RCC 7860 (cell line): ENCODE results near the gene PPA2.
"Not testable (repeated sequence)": the region's sequence is repeated elsewhere in the genome, so short reads cannot be mapped to it uniquely, and the experiment has no call there.

Experiments
- DNase-seq: peaks from one replicate; pipeline ENCODE4 v3.0.0-alpha.2; 2015; ENCODE audit warnings: low spot score
- FAIRE-seq: peaks from 2 replicates; lab custom pipeline; 2012; peaks lifted over from hg19 to GRCh38; lab: Jason Lieb, UNC

PPA2 gene

DNA sequence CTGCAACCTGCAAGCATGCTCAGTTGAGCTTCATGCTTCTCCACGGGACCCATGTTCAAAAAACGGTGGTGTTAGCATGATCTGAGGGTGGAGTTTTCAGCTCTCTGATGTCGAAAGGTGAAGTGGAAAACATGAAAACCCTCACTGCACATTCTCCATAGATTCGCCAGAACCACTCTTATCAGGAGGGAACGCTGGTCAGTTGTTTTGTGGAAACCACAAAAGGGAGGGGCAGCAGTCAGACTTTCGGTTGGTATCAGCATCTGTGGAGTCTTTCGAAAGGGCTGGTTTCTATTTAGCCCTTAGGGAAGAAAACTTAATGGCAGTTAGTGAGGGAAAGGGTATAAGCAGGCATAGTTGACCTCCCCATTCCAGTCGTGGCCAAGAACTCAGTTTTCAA lies 12.6 kb downstream of the PPA2 start:
- FAIRE-seq: no peak

DNA sequence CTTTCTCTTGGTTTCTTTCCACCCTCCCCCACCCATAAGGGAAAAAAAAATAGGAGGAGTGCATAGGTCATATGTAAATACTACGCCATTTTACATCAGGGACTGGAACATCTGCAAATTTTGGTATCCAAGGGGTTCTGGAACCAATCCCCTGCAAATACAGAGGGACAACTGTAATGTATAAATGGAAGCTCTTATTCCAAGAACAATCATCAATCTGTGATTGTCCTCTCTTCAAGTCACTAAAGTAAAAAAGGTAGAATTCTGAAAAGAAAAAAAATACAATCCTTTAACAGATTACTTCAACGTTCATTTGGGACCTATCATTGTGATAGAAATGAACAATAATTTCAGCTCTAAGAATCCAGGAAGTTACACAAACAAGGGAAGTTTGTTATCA lies 13.6 kb downstream of the PPA2 start:
- no peak for FAIRE-seq
- no peak for DNase-seq

More for the DNA sequence above, 12.6 kb downstream of the PPA2 start:
- no peak for DNase-seq

DNA sequence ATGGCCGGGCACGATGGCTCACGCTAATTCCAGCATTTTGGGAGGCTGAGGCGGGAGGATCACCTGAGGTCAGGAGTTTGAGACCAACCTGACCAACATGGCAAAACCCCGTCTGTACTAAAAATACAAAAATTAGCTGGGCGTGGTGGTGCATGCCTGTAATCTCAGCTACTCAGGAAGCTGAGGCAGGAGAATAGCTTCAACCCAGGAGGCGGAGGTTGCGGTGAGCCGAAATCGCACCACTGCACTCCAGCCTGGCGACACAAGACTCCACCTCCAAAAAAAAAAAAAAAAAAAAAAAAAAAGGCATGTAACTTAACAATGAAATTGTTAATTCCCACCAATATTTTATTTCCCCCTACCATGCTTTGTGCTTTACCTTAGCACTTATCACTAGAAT lies 15.3 kb downstream of the PPA2 start:
- not testable (repeated sequence) for DNase-seq, FAIRE-seq

DNA sequence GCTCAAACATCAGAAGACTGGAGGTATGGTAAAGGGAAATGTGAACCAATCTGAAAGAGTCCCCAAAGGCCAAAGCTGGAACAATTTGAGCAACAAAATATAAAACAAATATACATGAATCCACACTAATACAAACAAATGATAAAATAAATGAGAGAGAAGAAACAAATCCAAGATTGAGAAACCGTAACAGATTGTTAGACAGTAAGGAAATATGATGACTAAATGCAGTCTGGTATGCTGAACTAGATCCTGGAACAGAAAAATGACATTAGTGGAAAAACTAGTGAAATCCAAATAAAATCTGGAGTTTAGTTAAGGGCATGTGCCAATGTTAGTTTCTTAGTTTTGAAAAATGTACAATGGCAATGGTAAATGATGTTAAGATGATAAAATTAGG lies 15.9 kb downstream of the PPA2 start:
- DNase-seq (no peak), FAIRE-seq (no peak)

DNA sequence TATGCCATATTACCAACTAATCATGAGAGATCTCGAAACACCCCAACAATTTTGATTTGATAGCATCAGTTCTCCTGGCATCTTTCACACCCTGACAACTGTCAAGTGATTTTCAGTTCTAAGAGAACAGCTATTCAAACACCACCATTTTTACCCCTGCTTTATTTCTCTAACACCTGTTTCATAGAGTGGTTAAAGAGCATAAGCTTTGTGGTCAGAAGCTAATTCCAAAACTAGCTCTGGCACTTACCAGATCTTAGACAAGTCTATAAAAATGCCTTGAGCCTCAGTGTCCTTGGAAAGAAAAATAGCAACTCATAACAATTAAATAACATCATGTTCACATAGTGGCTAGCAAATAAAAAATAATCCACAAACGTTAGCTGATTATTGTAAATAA lies 17.9 kb downstream of the PPA2 start:
- FAIRE-seq (no peak), DNase-seq (no peak)

DNA sequence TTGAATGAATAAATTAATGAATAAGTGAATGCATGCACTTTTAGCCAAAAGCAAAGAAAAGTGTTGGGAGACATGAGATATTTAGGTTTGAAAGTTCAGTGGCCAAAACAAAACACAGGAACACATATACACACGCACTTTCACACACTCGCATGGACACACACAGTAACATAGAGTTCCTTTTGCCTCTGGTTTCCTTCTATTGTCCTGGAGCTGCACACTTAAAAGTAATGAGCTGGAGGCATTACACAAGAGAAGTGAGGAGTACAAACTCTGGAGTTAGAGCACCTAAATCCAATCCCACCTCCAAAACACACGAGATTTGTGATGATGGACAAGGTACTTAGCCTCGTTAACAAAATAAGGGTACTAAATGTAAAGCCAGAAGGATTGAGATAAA lies 18.7 kb downstream of the PPA2 start:
- no peak for FAIRE-seq
- DNase-seq: no peak

GRCh38 chr4:105453550-105454205 lies 20.2 kb downstream of the PPA2 start:
- DNase-seq (no peak), FAIRE-seq (no peak)

DNA sequence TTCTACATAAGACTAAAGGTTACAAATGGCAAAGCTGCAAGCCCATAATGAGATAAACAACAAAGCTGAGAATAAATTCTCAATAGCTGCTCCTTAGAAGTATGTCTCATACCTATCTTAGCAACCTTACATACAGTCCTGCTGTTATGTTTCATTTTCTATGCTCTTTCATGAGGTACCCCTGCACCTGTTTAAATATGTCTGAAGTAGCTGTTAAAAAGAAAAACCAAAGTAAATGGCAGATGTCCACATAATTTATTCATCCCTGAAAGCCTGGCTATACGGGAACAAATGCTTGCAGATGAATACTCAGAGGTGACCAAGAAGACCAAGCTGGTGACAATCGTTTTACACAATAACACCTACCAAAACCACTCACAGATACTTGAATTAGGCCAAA lies 22.5 kb downstream of the PPA2 start:
- FAIRE-seq (no peak), DNase-seq (no peak)

DNA sequence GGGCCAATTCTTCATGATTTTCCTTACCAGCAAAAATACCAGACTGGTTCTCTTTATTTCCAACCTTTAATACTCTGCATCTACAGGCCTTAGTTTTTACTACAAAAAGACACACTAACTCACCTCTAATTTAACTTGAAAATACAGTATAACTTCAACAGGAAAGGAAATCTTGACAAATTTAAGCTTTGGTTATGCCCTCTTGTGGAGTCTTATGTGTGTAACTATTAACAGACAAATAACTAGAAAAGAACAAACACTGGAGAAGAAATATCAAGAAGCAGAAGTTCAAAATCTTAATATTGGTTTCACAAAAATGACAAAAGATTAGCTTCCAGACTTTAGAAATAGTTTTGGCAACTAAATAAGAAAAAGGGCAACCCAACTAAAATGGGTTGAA lies 33.0 kb downstream of the PPA2 start:
- FAIRE-seq: no peak

DNA sequence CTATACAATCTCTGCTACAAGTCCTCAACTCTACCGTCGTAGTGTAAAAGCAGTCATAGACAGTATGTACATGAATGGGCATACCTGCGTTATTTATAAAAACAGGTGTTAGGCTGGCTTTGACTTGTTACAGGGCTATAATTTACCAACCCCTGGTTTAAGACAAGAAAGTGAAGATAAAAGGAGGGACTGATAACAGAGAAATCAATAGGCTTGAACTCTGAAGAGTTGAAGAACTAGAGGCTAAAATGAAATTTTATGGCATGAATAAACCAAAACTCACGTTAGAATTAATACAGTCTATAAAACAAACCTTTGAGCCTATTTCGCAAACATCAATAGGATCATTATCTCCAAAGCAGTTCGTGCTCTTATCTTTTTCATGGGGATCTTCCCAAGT lies 36.2 kb downstream of the PPA2 start:
- FAIRE-seq: no peak
- no peak for DNase-seq

More for the DNA sequence above, 33.0 kb downstream of the PPA2 start:
- no peak for DNase-seq

DNA sequence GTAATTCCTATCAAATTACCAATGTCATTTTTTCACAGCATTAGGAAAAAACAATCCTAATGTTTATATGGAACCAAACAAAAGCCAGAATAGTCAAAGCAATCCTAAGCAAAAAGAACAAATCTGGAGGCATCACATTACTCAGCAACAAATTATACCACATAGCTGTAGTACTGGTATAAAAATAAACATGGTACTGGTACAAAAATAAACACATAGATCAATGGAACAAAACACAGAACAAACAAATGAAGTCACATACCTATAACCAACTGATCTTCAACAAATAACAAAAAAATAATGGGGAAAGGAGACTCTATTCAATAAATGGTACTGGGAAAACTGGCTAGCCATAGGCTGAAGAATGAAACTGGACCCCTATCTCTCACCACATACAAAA lies 37.4 kb downstream of the PPA2 start:
- DNase-seq: no peak
- no peak for FAIRE-seq

GRCh38 chr4:105434940-105435339 lies 38.9 kb downstream of the PPA2 start:
- DNase-seq (no peak), FAIRE-seq (no peak)

- DNase-seq: no peak
- FAIRE-seq: no peak
Measured at GRCh38 chr4:105433421-105433820, 40.4 kb downstream of the PPA2 start.

- DNase-seq: no peak
- no peak for FAIRE-seq
Measured at GRCh38 chr4:105432438-105432837, 41.4 kb downstream of the PPA2 start.

DNA sequence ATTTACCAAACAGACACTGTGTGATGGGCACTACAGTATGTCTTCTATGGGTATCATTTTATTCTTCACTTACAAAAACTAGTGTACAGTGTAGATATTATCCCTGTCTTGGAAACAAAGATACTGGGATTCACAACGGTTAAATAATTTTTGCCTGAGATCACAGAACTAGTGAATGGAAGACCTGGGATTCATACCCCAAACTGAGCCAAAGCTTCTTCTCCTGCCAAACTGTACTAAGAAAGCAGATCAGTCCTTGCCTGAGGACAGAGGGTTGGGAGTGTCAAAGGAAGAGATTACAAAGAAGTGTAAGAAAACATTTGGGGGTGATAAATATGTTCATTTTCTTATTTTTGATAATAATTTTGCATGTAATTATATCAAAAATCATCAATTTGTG lies 43.1 kb downstream of the PPA2 start:
- DNase-seq: no peak
- no peak for FAIRE-seq

GRCh38 chr4:105426187-105426897 lies 47.5 kb downstream of the PPA2 start:
- FAIRE-seq (no peak), DNase-seq (no peak)

GRCh38 chr4:105422207-105422920 lies 51.5 kb downstream of the PPA2 start:
- no peak for FAIRE-seq
- no peak for DNase-seq

DNA sequence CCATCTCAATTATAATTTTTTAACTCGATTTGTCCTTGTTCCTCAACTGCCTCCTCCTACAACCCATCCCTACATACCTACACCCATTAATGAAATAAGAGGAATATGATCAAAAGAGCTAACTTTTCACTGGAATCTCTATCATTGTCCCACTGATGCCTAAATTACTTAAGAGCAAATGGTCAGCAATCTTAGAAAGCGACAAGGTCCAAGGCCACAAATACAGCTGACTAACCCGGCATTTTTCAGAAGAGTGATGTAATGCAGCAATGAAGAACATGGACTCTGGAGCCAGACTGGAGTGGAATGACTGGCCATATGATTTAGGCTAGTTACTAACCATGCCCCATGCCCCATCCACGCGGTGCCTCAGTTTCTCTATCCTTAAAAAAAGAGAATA lies 56.2 kb downstream of the PPA2 start:
- no peak for FAIRE-seq
- DNase-seq: no peak

- DNase-seq (no peak), FAIRE-seq (no peak)
Measured at GRCh38 chr4:105415281-105415744, 58.5 kb downstream of the PPA2 start.

GRCh38 chr4:105414316-105414715 lies 59.5 kb downstream of the PPA2 start:
- FAIRE-seq (no peak), DNase-seq (no peak)

- not testable (repeated sequence) for DNase-seq, FAIRE-seq
Measured at GRCh38 chr4:105409135-105409534, 64.7 kb downstream of the PPA2 start.
